Ectodermal cell (in vitro differentiated cells): Measurements from ENCODE around the gene UNC5B.

ENCODE experiments used
- H3K27ac ChIP-seq: 2 replicates; pipeline ENCODE4 v1.7.0; 2013; ENCODE audit warnings: mild to moderate bottlenecking, low read depth, low read length; ENCODE audit not compliant: insufficient read depth, poor library complexity, severe bottlenecking
- H3K27me3 ChIP-seq: 2 replicates; pipeline ENCODE4 v1.7.0; 2013; ENCODE audit warnings: mild to moderate bottlenecking, low read length; ENCODE audit not compliant: insufficient read depth, control insufficient read depth, poor library complexity, severe bottlenecking
- H3K36me3 ChIP-seq: one replicate; pipeline ENCODE4 v1.7.0; 2013; ENCODE audit warnings: low read length; ENCODE audit not compliant: control insufficient read depth, insufficient read depth
- H3K4me1 ChIP-seq: one replicate; pipeline ENCODE4 v1.7.0; 2013; ENCODE audit warnings: low read length; ENCODE audit not compliant: control insufficient read depth, insufficient read depth
- H3K4me3 ChIP-seq: 2 replicates; pipeline ENCODE4 v1.7.0; 2013; ENCODE audit warnings: low read depth, low read length, control low read depth; ENCODE audit not compliant: insufficient read depth
- H3K9me3 ChIP-seq: 2 replicates; pipeline ENCODE4 v1.7.0; 2013; ENCODE audit warnings: mild to moderate bottlenecking, low read length, moderate library complexity; ENCODE audit not compliant: control insufficient read depth
- WGBS, 2 experiments: methylation state at CpG; one replicate each; pipeline ENCODE4 v1.1.7; 2013; ENCODE audit warnings: missing lambda C conversion rate in 2 of 2; 5-methylcytosine and 5-hydroxymethylcytosine counted together

The UNC5B gene

DNA sequence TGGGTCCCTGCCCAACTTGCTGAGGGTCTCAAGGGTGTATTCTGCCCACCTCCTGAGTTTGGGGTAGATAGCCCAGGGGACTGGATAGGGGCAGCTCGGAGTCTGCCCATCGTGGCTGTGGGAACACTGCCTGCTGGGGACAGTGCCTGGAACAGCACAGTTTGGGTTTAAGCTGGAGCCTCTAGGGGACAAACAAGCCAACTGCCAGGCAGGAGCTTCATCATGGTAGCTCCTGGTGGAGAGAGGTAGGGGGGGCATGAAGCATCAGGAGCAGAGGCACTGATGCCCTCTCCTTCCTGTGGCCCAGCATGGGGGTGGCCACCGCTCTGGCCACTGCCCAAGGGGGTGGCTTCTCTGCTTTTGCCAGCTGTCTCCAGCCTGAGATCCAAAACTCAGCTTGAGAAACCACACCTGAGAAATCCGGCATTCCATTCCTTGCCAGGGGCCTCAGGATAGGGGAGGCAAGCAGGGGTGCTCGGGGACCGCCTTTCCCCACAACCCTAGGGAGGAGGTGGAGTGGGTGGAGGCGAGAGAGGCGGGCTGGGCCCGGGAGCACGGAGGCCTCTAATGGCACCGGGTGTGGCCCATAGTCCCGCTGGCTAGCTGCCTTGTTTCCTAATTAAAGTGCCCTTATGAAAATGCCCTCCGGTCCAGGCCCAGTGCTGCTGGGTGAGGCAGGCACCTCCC, 47.6 kb downstream of the UNC5B start:
- Histone ChIP-seq H3K9me3 (no peaks in the 10 kb centered on the region), H3K27me3 (no peaks in the 10 kb centered on the region), H3K4me3 (no peak overlapping the region), H3K27ac (no peak overlapping the region), H3K4me1 (peaks cover 41% of the 10 kb centered on the region), H3K36me3 (no peaks in the 10 kb centered on the region)
- 67 to 73% methylated on average over 13 of the region's 13 CpGs for WGBS, 2 experiments

DNA sequence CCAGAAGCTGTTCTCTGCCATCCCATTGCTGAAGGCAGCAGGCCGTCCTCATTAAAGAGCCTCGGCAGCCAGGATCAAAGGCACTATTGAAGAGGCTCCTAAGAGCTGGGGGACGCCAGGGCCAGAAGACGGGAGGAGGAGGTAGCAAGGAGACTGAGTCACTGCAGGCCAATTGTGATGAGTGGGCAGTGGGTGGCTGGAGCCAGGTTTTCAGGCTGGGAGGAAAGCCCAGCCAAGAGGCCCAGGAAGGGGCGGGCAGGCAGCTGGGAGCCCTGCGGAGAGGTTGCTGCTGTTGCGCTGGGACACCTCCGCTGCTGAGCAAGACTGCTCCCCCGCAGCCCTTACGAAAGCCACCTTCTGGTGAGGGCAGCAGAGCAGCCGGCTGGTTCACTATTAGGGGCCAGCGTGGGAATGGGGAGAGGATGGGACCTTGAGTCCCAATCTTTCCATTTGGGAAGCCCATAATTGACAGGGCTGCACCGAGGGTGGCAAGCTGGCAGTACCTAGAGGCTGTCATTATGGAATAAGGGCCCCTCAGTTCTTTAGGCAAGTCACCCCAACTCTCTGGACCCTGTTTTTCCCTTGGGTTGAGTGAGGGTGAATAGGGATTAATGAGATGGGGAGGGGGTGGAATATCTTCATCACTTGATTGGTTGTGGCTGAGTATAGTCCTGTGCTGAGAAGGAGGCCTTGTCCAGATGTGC, 48.4 kb downstream of the UNC5B start:
- peaks cover 41% of the 10 kb centered on the region for H3K4me1 ChIP-seq
- H3K27ac ChIP-seq = no peak overlapping the region
- H3K36me3 ChIP-seq = no peaks in the 10 kb centered on the region
- WGBS, 2 experiments = 15 to 18% methylated on average over 13 of the region's 13 CpGs
- H3K27me3 ChIP-seq = no peaks in the 10 kb centered on the region
- H3K9me3 ChIP-seq = no peaks in the 10 kb centered on the region
- H3K4me3 ChIP-seq = no peak overlapping the region

DNA sequence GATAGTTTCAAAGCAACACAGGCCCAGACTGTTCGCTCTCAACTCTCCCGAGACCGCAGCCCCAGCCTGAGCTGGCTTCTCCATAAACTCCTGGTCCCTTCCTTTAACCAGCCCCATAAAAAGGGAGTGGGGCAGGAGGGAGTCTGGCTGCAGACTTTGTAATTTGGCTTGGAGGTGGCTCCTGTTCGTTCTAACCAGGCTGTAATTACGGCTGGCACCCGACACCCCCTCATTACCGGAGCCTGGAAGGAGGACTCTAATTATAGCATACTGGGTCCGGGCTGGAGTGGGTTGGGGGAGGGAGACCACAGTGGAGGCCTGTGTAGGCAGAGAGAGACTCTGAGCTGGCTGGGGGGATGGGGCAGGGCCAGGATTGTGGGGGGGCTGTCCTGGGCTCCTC, 49.7 kb downstream of the UNC5B start:
- WGBS, 2 experiments = 74 to 81% methylated on average over 8 of the region's 8 CpGs
- no peak overlapping the region for H3K27ac ChIP-seq
- H3K36me3 ChIP-seq = no peaks in the 10 kb centered on the region
- no peak overlapping the region for H3K4me3 ChIP-seq
- no peaks in the 10 kb centered on the region for H3K27me3 ChIP-seq
- H3K9me3 ChIP-seq = no peaks in the 10 kb centered on the region
- peaks cover 41% of the 10 kb centered on the region for H3K4me1 ChIP-seq

DNA sequence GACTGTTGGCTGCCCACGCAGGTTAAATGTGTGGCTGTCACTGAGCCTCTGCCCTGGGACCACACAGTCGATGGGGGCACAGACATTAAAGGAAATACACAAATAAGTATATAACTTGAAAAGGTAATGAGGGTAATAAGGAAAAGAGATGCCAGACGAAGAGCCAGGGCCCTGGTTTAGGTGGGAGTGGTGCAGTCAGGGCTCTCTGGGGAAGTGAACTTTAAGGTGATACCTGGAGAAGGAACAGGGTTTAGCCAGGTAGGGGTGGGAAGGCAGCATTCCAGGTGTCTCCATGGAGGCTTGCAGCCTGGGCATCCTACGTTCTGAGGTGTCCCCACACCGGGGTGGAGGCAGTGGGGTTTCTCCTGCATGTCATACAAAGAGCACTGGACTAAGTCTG, 50.4 kb downstream of the UNC5B start:
- H3K36me3 ChIP-seq = no peaks in the 10 kb centered on the region
- WGBS, 2 experiments = 74 to 84% methylated on average over 4 to 5 of the region's 5 CpGs
- H3K9me3 ChIP-seq = no peaks in the 10 kb centered on the region
- H3K27me3 ChIP-seq = no peaks in the 10 kb centered on the region
- H3K27ac ChIP-seq = no peak overlapping the region
- H3K4me1 ChIP-seq = peaks cover 41% of the 10 kb centered on the region
- no peak overlapping the region for H3K4me3 ChIP-seq

DNA sequence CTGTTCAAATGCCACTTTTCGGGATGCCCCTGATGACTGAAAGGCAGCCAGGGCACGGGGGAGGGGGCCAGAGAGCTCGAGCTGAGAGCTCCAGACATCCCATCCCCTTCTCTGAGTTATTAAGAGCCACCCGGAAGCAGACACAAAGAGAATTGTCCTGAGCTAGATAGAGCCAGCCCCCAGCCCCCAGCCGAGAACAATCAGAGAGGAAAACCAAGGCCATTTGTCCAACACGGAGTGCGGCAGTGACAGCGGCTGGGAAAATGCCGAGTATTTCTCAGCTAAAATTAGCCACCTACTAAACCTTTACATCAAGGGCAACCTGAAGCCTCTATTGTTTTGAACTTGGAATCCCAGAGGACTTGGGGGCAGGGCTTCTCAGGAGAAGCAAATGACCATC, 51.0 kb downstream of the UNC5B start:
- H3K36me3 ChIP-seq = no peaks in the 10 kb centered on the region
- H3K27me3 ChIP-seq = no peaks in the 10 kb centered on the region
- 36% methylated on average over 9 of the region's 9 CpGs for WGBS, 2 experiments
- no peaks in the 10 kb centered on the region for H3K9me3 ChIP-seq
- no peak overlapping the region for H3K4me3 ChIP-seq
- no peak overlapping the region for H3K27ac ChIP-seq
- H3K4me1 ChIP-seq = peaks cover 41% of the 10 kb centered on the region

DNA sequence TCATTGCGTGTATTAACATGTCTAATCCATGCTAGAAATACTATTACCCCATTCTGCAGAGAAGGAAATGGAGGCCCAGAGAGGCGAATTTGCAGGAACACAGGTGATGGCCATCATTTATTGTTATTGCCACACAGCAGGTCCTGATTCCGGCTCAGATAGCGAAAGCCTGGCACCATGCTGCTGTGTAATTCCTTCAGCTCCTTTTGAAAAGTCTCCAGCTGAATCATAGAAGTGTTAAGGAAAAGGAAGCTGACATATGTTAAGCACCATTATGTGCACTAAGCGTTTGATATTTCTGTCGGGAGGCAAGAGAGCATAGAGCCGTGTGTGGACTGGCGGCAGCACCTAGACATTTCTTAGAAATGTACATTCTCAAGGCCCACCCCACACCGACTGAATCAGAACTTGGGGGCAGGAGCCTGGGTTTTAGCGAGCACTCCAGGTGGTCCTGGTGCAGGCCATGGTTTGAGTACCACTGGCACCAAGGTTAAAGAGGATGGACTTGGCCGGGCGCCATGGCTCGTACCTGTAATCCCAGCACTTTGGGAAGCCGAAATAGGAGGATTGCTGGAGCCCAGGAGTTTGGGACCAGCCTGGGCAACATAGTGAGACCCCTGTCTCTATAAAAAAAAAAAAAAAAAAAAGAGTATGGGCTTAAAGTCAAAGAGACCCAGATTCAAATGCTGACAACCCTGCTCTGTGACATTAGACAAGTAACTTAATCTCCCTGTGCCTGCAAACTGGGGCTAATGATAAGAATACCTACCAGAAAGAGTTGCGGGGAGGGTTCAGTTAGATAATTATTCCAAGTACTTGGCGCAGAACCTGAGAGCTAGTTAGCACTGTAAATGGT, 52.2 kb downstream of the UNC5B start:
- H3K27ac ChIP-seq = no peak overlapping the region
- WGBS, 2 experiments = 85 to 89% methylated on average over 16 of the region's 16 CpGs
- no peaks in the 10 kb centered on the region for H3K27me3 ChIP-seq
- no peak overlapping the region for H3K4me3 ChIP-seq
- peaks cover 40% of the 10 kb centered on the region for H3K4me1 ChIP-seq
- H3K9me3 ChIP-seq = no peaks in the 10 kb centered on the region
- H3K36me3 ChIP-seq = no peaks in the 10 kb centered on the region

DNA sequence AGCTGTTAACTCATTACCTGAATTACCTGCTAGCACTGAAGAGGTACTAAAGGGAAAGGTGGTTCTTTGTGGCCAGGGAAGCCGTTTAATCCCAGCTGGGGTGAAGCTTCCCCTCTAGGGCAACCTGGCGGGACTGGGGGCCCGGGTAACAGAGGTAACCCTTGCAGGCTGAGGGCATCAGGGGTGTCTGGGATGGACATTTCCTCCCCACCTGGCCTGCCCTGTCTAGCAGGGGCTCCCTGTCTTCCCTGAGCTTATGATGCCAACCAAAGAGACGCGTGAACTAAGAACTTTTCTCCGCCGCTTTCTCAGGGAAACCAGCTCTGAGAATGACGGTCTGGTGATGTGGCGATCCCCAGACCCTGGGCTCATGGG, 52.8 kb downstream of the UNC5B start:
- no peak overlapping the region for H3K4me3 ChIP-seq
- no peaks in the 10 kb centered on the region for H3K36me3 ChIP-seq
- WGBS, 2 experiments = 91 to 95% methylated on average over 9 of the region's 9 CpGs
- no peaks in the 10 kb centered on the region for H3K27me3 ChIP-seq
- H3K4me1 ChIP-seq = peaks cover 35% of the 10 kb centered on the region
- no peak overlapping the region for H3K27ac ChIP-seq
- no peaks in the 10 kb centered on the region for H3K9me3 ChIP-seq

DNA sequence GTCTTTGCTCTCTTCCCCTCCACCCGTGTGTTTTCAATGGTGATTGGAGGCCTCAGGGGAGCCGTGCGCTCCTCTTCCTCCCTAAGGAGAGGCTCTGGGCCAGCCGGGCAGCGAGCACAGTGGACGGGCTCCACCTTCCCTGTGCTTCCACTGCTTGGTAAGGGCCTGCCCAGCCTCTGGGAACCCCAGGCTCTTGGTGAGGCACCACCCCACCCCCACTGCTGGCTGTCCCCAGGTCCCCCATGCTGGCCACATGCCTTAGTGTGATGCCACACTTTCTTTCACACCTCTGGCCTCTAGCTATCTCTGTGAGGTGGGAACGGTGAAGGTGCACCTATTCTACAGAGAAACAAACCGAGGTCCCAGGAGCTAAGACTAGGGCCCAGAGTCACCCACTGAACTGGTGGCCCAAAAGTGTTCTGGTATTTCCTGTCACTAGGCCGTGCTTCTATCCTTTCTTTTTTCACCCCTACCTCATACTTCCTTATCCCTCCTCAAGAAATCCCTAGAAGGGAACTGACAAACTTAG, 53.3 kb downstream of the UNC5B start:
- no peak overlapping the region for H3K4me3 ChIP-seq
- H3K27me3 ChIP-seq = no peaks in the 10 kb centered on the region
- WGBS, 2 experiments = 87 to 89% methylated on average over 9 of the region's 9 CpGs
- H3K36me3 ChIP-seq = no peaks in the 10 kb centered on the region
- no peak overlapping the region for H3K27ac ChIP-seq
- H3K4me1 ChIP-seq = peaks cover 30% of the 10 kb centered on the region
- H3K9me3 ChIP-seq = no peaks in the 10 kb centered on the region

DNA sequence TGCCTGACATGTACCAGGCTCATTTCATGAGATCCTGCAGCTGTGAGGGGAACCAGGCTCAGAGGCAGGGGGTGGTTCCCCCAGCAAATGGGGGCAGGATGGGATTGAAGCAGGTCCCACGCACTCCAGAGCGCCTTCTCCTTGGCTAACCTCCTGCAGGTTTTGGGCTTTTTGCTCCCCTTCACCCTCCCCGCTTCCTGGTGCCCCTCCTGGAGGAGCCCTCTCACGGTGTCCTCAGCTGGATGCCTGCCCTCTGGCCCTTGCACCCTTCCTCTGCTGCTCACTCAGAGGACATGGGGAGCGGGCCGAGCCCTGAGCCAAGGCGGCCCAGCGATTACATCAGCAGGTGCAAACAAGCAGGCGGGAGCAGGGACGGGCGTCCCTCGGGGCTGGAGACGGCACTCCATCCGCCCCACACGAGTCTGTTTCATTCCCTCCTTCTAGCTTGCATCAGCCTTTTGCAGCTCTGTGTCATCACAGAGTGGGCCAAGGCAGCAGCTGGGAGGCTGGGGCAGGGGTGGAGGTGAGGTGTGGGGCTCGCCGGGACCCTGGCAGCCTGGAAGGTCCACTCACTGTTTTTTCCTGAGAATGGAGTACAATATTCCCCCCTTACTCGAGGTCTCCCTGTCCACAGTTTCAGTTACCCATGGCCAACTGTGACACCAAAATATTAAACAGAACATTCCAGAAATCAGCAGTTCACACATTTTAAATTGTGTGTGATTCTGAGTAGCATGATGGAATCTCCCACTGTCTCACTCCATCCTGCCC, 54.0 kb downstream of the UNC5B start:
- WGBS, 2 experiments = 78 to 82% methylated on average over 18 of the region's 18 CpGs
- Histone ChIP-seq H3K27me3 (no peaks in the 10 kb centered on the region), H3K4me1 (peaks cover 27% of the 10 kb centered on the region), H3K9me3 (no peaks in the 10 kb centered on the region), H3K4me3 (no peak overlapping the region), H3K27ac (no peak overlapping the region), H3K36me3 (no peaks in the 10 kb centered on the region)
